Astrocyte (in vitro differentiated cells and primary cell): ENCODE measurements around the gene CEND1. TPM values are rescaled to one million over a fixed set of nuclear protein-coding genes. Genes with fewer than 3 reads are reported as not detected.

ENCODE experiments used
- DNase-seq: peaks from one replicate; pipeline ENCODE4 v3.0.0-alpha.2; 2010; ENCODE audit warnings: low read depth
- FAIRE-seq: peaks from 2 replicates; lab custom pipeline; 2011; peaks lifted over from hg19 to GRCh38; lab: Jason Lieb, UNC
- H2AFZ ChIP-seq: 2 replicates; pipeline ENCODE4 v1.6.0; 2012; ENCODE audit warnings: low read depth, low read length, inconsistent platforms
- H3K27ac ChIP-seq: 2 replicates; pipeline ENCODE4 v1.5.1; 2011; ENCODE audit warnings: low read depth, low read length, inconsistent platforms
- H3K27me3 ChIP-seq: 2 replicates; pipeline ENCODE4 v1.6.0; 2011; ENCODE audit warnings: low read length, inconsistent platforms; ENCODE audit not compliant: insufficient read depth
- H3K36me3 ChIP-seq: 2 replicates; pipeline ENCODE4 v1.5.1; 2011; ENCODE audit warnings: low read length, inconsistent platforms; ENCODE audit not compliant: insufficient read depth
- H3K4me1 ChIP-seq: 2 replicates; pipeline ENCODE4 v1.5.1; 2011; ENCODE audit warnings: low read length, inconsistent platforms; ENCODE audit not compliant: insufficient read depth
- H3K4me2 ChIP-seq: 2 replicates; pipeline ENCODE4 v1.6.0; 2012; ENCODE audit warnings: low read length, inconsistent platforms
- H3K4me3 ChIP-seq: 2 replicates; pipeline ENCODE4 v1.5.1; 2011; ENCODE audit warnings: low read depth, mild to moderate bottlenecking, low read length, inconsistent platforms; ENCODE audit not compliant: insufficient read depth
- H3K79me2 ChIP-seq: 2 replicates; pipeline ENCODE4 v1.6.0; 2012; ENCODE audit warnings: mild to moderate bottlenecking, low read length, inconsistent platforms; ENCODE audit not compliant: insufficient read depth
- H3K9ac ChIP-seq: 2 replicates; pipeline ENCODE4 v1.6.0; 2012; ENCODE audit warnings: mild to moderate bottlenecking, low read length, inconsistent platforms
- H3K9me3 ChIP-seq: 2 replicates; pipeline ENCODE4 v1.5.1; 2012; ENCODE audit warnings: low read depth, mild to moderate bottlenecking, low read length, inconsistent platforms; ENCODE audit not compliant: insufficient read depth
- H4K20me1 ChIP-seq: 2 replicates; pipeline ENCODE4 v1.6.0; 2012; ENCODE audit warnings: low read length, inconsistent platforms; ENCODE audit not compliant: insufficient read depth
- H3K27ac Mint-ChIP-seq: one replicate; pipeline ENCODE4 v1.8.0; 2021; ENCODE audit warnings: mild to moderate bottlenecking, mixed read lengths; ENCODE audit not compliant: unreplicated experiment
- H3K27me3 Mint-ChIP-seq: one replicate; pipeline ENCODE4 v1.8.0; 2021; ENCODE audit warnings: low read depth, mixed read lengths; ENCODE audit not compliant: unreplicated experiment
- H3K36me3 Mint-ChIP-seq: one replicate; pipeline ENCODE4 v1.8.0; 2021; ENCODE audit warnings: low read depth, mixed read lengths; ENCODE audit not compliant: unreplicated experiment
- H3K4me1 Mint-ChIP-seq: one replicate; pipeline ENCODE4 v1.8.0; 2021; ENCODE audit warnings: low read depth, mixed read lengths; ENCODE audit not compliant: unreplicated experiment
- H3K4me3 Mint-ChIP-seq: one replicate; pipeline ENCODE4 v1.8.0; 2021; ENCODE audit warnings: mild to moderate bottlenecking, moderate library complexity, mixed read lengths; ENCODE audit not compliant: unreplicated experiment
- H3K9me3 Mint-ChIP-seq: one replicate; pipeline ENCODE4 v1.8.0; 2021; ENCODE audit warnings: mild to moderate bottlenecking, mixed read lengths; ENCODE audit not compliant: unreplicated experiment
- CTCF ChIP-seq: IDR thresholded peaks from 2 replicates; pipeline ENCODE4 v1.5.1; 2011; ENCODE audit warnings: low read depth, mild to moderate bottlenecking, inconsistent platforms, low read length, moderate library complexity; ENCODE audit not compliant: insufficient read depth
- EZH2 ChIP-seq: IDR thresholded peaks from 2 replicates; pipeline ENCODE4 v1.6.1; 2012; ENCODE audit warnings: mild to moderate bottlenecking, low read length, inconsistent platforms; ENCODE audit not compliant: insufficient read depth
- total RNA-seq: library from RNA; stranded (reverse); gene quantifications from 2 replicates; pipeline ENCODE4 v1.2.1, GENCODE V29; 2021

The CEND1 gene
- total RNA-seq, 1 donor from 2014 or later: 0.59 TPM

GRCh38 chr11:836274-836673 lies 46.4 kb upstream of the CEND1 start:
- H3K9me3 ChIP-seq: no peaks in the 10 kb centered on the region
- H4K20me1 ChIP-seq: peaks cover 83% of the 10 kb centered on the region
- peaks cover 83% of the 10 kb centered on the region for H3K79me2 ChIP-seq
- Mint-ChIP-seq H3K4me3 (no peak overlapping the region), H3K27me3 (peaks cover 1% of the 10 kb centered on the region), H3K36me3 (peaks cover 6% of the 10 kb centered on the region), H3K27ac (no peak overlapping the region), H3K4me1 (peaks cover 22% of the 10 kb centered on the region), H3K9me3 (no peaks in the 10 kb centered on the region)
- no peak overlapping the region for H3K4me3 ChIP-seq
- peaks cover 56% of the 10 kb centered on the region for H3K4me1 ChIP-seq
- no peak for DNase-seq
- H3K9ac ChIP-seq: no peak overlapping the region
- no peak overlapping the region for H2AFZ ChIP-seq
- H3K27ac ChIP-seq: no peak overlapping the region
- FAIRE-seq: no peak
- H3K4me2 ChIP-seq: no peak overlapping the region
- H3K27me3 ChIP-seq: no peaks in the 10 kb centered on the region
- H3K36me3 ChIP-seq: peaks cover 19% of the 10 kb centered on the region
- TF ChIP-seq EZH2 (no peak), CTCF (no peak)

DNA sequence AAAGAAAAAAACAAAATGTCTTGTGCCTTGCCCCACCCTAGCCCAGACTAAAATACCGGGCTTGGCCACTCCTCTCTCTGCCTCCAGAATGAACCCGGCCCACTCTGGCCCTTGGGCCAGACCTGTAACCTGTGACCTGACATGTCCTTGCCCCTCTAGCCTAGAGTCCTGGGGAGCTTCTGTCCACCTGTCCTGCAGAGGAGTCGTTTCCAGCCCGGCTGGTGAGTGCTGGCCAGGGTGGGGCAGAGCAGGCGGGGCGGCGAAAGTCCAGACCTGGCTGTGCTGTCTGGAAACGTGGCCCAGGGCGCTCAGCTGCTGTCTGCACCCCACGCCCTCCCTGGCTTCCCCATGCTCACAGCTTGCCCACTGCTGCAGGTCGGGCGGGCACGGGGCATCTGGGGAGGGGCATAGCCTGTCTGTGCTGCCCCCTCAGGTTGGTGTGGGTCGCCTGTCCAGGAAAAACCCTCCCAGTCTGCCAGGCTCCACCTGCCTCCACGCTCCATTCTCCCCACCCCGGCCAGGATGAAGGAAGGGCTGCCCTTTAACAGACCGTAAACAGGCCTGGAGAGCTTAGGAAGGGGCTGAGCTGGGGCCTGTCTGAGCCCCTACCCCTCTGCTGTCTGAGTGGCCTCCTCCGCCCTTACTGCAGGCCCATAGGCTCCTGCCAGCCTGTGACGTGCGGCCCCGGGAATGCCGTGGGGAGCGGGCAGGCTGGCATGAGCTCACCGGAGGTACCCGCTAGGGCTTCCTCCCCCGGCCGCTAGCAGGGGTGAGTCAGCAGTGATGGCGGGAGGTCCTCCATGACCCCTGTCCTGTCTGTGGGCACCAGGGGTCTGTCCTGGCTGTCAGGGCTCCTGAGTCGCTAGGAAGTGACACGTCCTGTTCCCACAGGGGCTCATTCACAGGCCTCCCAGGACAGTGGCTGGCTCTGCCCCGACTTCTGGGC lies 44.8 kb upstream of the CEND1 start:
- Mint-ChIP-seq H3K4me1 (peaks cover 12% of the 10 kb centered on the region), H3K4me3 (peak overlapping the region; percentile 91), H3K27me3 (peaks cover 1% of the 10 kb centered on the region), H3K9me3 (no peaks in the 10 kb centered on the region), H3K27ac (peak overlapping the region; percentile 98), H3K36me3 (no peaks in the 10 kb centered on the region)
- H3K9me3 ChIP-seq: no peaks in the 10 kb centered on the region
- peaks cover 67% of the 10 kb centered on the region for H3K79me2 ChIP-seq
- DNase-seq (peak; percentile 67), FAIRE-seq (peak; percentile 63)
- H2AFZ ChIP-seq: no peak overlapping the region
- no peak for TF ChIP-seq CTCF
- no peak for TF ChIP-seq EZH2
- H3K4me1 ChIP-seq: peaks cover 57% of the 10 kb centered on the region
- H4K20me1 ChIP-seq: peaks cover 75% of the 10 kb centered on the region
- peak overlapping the region; percentile 65 for H3K4me3 ChIP-seq
- H3K27me3 ChIP-seq: no peaks in the 10 kb centered on the region
- H3K9ac ChIP-seq: peak overlapping the region; percentile 92
- peak overlapping the region; percentile 79 for H3K27ac ChIP-seq
- peak overlapping the region; percentile 98 for H3K4me2 ChIP-seq
- H3K36me3 ChIP-seq: peaks cover 13% of the 10 kb centered on the region
